B cell (primary cell): ENCODE results near the gene D2HGDH. TPM values are rescaled to one million over a fixed set of nuclear protein-coding genes. Genes with fewer than 3 reads are reported as not detected.

Experiments
- ATAC-seq: fragments of 200-7000 bp; cut with Tn5 transposase; one replicate; pipeline ENCODE4 v1.10.0; 2021; ENCODE audit warnings: low read depth, mild to moderate bottlenecking, moderate number of reproducible peaks, moderate library complexity
- CTCF ChIA-PET: fragments of 350-600 bp; sonication (Branson Sonifier 250); formaldehyde crosslinking; loops from one replicate; lab custom pipeline; 2021; ENCODE audit warnings: antibody characterized with exemption, inconsistent platforms; lab: Charles Lee
- POLR2A ChIA-PET: fragments of 350-600 bp; sonication (Branson Sonifier 250); formaldehyde crosslinking; loops from one replicate; lab custom pipeline; 2021; ENCODE audit warnings: antibody characterized with exemption; lab: Charles Lee
- DNase-seq: peaks from one replicate; pipeline ENCODE4 v3.0.0; 2013
- H2AFZ ChIP-seq: 2 replicates; pipeline ENCODE4 v1.6.1; 2012; ENCODE audit warnings: mild to moderate bottlenecking, low read depth, low read length; ENCODE audit not compliant: insufficient read depth, poor library complexity, severe bottlenecking
- H3K27ac ChIP-seq, 2 donors: 1 replicate in 1 of 2; 2 replicates in 1 of 2; pipeline ENCODE4 v1.5.1; 2012 to 2013; ENCODE audit warnings: low read length in 2 of 2, mild to moderate bottlenecking in 2 of 2, moderate library complexity in 1 of 2
- H3K27me3 ChIP-seq, 4 experiments: fragments of 200-600 bp in 1 of 4; sonication (generic) in 1 of 4; replicated peaks in 1 of 4; 1 replicate in 2 of 4; 2 replicates in 2 of 4; pipeline versions ENCODE4 v1.6.1 to v1.7.0; 2013 to 2016; ENCODE audit warnings: low read length in 3 of 4, mild to moderate bottlenecking in 2 of 4, mixed read lengths in 1 of 4, moderate library complexity in 1 of 4; ENCODE audit not compliant: insufficient read depth in 4 of 4, control insufficient read depth in 3 of 4; ENCODE audit errors: control extremely low read depth in 1 of 4
- H3K36me3 ChIP-seq, 2 experiments: replicated peaks in 1 of 2; 1 replicate in 1 of 2; 2 replicates in 1 of 2; pipeline versions ENCODE4 v1.6.1 to v1.7.1; 2013; ENCODE audit warnings: low read length in 1 of 2; ENCODE audit not compliant: insufficient read depth in 2 of 2, control insufficient read depth in 1 of 2; ENCODE audit errors: control extremely low read depth in 1 of 2, extremely low read depth in 1 of 2
- H3K4me1 ChIP-seq, 2 donors: fragments of 200-600 bp in 1 of 2; sonication (generic) in 1 of 2; 1 replicate in 1 of 2; 2 replicates in 1 of 2; pipeline versions ENCODE4 v1.5.1 to v1.6.1; 2013 to 2017; ENCODE audit warnings: low read length in 2 of 2; ENCODE audit not compliant: control insufficient read depth in 2 of 2, insufficient read depth in 2 of 2
- H3K4me2 ChIP-seq: replicated peaks from 2 replicates; pipeline ENCODE3; 2012; ENCODE audit warnings: mild to moderate bottlenecking, low read depth, low read length; ENCODE audit not compliant: poor library complexity, severe bottlenecking
- H3K4me3 ChIP-seq, 5 experiments: fragments of 200-600 bp in 1 of 5; sonication (generic) in 1 of 5; 1 replicate in 3 of 5; 2 replicates in 2 of 5; pipeline versions ENCODE4 v1.5.1 to v1.7.0; 2011 to 2016; ENCODE audit warnings: low read length in 4 of 5, mild to moderate bottlenecking in 4 of 5, low read depth in 2 of 5, control low read depth in 1 of 5, moderate library complexity in 1 of 5; ENCODE audit not compliant: insufficient read depth in 1 of 5; ENCODE audit errors: control extremely low read depth in 1 of 5, extremely low read depth in 1 of 5
- H3K79me2 ChIP-seq: fragments of 200-600 bp; sonication (generic); one replicate; pipeline ENCODE4 v1.6.0; 2016; ENCODE audit warnings: low read length; ENCODE audit not compliant: control insufficient read depth, insufficient read depth
- H3K9ac ChIP-seq: fragments of 200-600 bp; sonication (generic); 2 replicates; pipeline ENCODE4 v1.6.1; 2017; ENCODE audit warnings: mild to moderate bottlenecking, low read length, moderate library complexity
- H3K9me3 ChIP-seq, 3 donors: one replicate each; pipeline versions ENCODE4 v1.6.1 to v1.7.1; 2013; ENCODE audit warnings: low read length in 2 of 3; ENCODE audit not compliant: control insufficient read depth in 2 of 3, insufficient read depth in 1 of 3; ENCODE audit errors: control extremely low read depth in 1 of 3
- H4K20me1 ChIP-seq: 2 replicates; pipeline ENCODE4 v1.6.0; 2012; ENCODE audit warnings: mild to moderate bottlenecking, low read length; ENCODE audit not compliant: insufficient read depth, control insufficient read depth, poor library complexity, severe bottlenecking
- H3K27ac Mint-ChIP-seq: one replicate; pipeline ENCODE4 v1.8.0; 2021; ENCODE audit warnings: mixed read lengths
- H3K27me3 Mint-ChIP-seq: one replicate; pipeline ENCODE4 v1.8.0; 2021; ENCODE audit warnings: mixed read lengths
- H3K4me1 Mint-ChIP-seq: one replicate; pipeline ENCODE4 v1.8.0; 2021; ENCODE audit warnings: mixed read lengths
- H3K4me3 Mint-ChIP-seq: one replicate; pipeline ENCODE4 v1.8.0; 2021; ENCODE audit warnings: mixed read lengths
- H3K9me3 Mint-ChIP-seq: one replicate; pipeline ENCODE4 v1.8.0; 2022; ENCODE audit warnings: mixed read lengths; ENCODE audit not compliant: insufficient read depth
- CTCF ChIP-seq: fragments of 200-600 bp; IDR thresholded peaks from one replicate; pipeline ENCODE4 v1.8.0; 2022; ENCODE audit warnings: antibody characterized with exemption, mild to moderate bottlenecking
- EZH2 ChIP-seq: IDR thresholded peaks from 2 replicates; pipeline ENCODE4 v1.6.1; 2012; ENCODE audit warnings: borderline replicate concordance, low read depth, mild to moderate bottlenecking, moderate library complexity, low read length; ENCODE audit not compliant: insufficient read depth, poor library complexity, severe bottlenecking
- WGBS: methylation state at CpG from one replicate; pipeline ENCODE4 v1.1.5; 2013; ENCODE audit warnings: missing lambda C conversion rate; ENCODE audit not compliant: insufficient coverage; 5-methylcytosine and 5-hydroxymethylcytosine counted together
- intact Hi-C: fragments of 100-400 bp; cut with micrococcal nuclease; formaldehyde crosslinking; loops from one replicate; pipeline ENCODE4 v1.10.0; 2022
- polyA plus RNA-seq: library from polyadenylated mRNA; depleted of rRNA; stranded (reverse); fragments of >200 nt; gene quantifications from 2 replicates; pipeline ENCODE4 v1.2.3, GENCODE V29; 2012
- total RNA-seq, 2 donors: library from RNA; stranded (reverse); fragments of 120-200 nt in 1 of 2; gene quantifications; 1 replicate in 1 of 2; 2 replicates in 1 of 2; pipeline versions ENCODE4 v1.2.3 to v1.2.4, GENCODE V29; 2013 to 2022

Gene D2HGDH
- total and polyA plus RNA-seq, 2 donors (not counting 1 experiment from before 2014, with no cell fraction given): 44.0 to 67.7 TPM

- Mint-ChIP-seq H3K4me1 (peaks cover 9% of the 10 kb centered on the region), H3K27ac (no peak overlapping the region), H3K9me3 (no peaks in the 10 kb centered on the region), H3K4me3 (no peak overlapping the region), H3K27me3 (no peaks in the 10 kb centered on the region)
- TF ChIP-seq EZH2 (no peak), CTCF (no peak)
- no peak overlapping the region for H3K4me2 ChIP-seq
- intact Hi-C loops: no loop called here
- ATAC-seq (no peak), DNase-seq (no peak)
- H3K9me3 ChIP-seq: no peaks in the 10 kb centered on the region
- H4K20me1 ChIP-seq: no peaks in the 10 kb centered on the region
- peaks cover 0 to 3% (median 0%) of the 10 kb centered on the region in 4 experiments for H3K27me3 ChIP-seq
- no peak overlapping the region for H3K27ac ChIP-seq
- no peak overlapping the region for H3K9ac ChIP-seq
- no peaks in the 10 kb centered on the region for H3K79me2 ChIP-seq
- ChIA-PET CTCF (no interaction called here), POLR2A (no interaction called here)
- H3K4me3 ChIP-seq: no peak overlapping the region
- 85% methylated on average over 24 of the region's 27 CpGs for WGBS
- H3K4me1 ChIP-seq: peaks cover 0 to 15% of the 10 kb centered on the region in 2 donors
- H3K36me3 ChIP-seq: no peaks in the 10 kb centered on the region
- no peak overlapping the region for H2AFZ ChIP-seq
Measured at GRCh38 chr2:241770185-241770935, 35.9 kb downstream of the D2HGDH start.

- Histone ChIP-seq H3K27ac (no peak overlapping the region), H3K9ac (no peak overlapping the region), H3K4me3 (no peak overlapping the region), H2AFZ (no peak overlapping the region), H3K4me1 (peaks cover 0 to 15% of the 10 kb centered on the region in 2 donors), H4K20me1 (no peaks in the 10 kb centered on the region), H3K27me3 (peaks cover 0 to 8% (median 0%) of the 10 kb centered on the region in 4 experiments), H3K36me3 (no peaks in the 10 kb centered on the region), H3K9me3 (no peaks in the 10 kb centered on the region), H3K79me2 (no peaks in the 10 kb centered on the region), H3K4me2 (no peak overlapping the region)
- no peak overlapping the region for H3K4me3 Mint-ChIP-seq
- H3K27ac Mint-ChIP-seq: no peak overlapping the region
- ChIA-PET CTCF (no interaction called here), POLR2A (interaction anchor here (0.6 kb wide), 1 partner anchor 64 kb away, joined by 5 read pairs; no protein-coding TSS in a partner anchor)
- TF ChIP-seq CTCF (no peak), EZH2 (no peak)
- WGBS: 96% methylated on average over 12 of the region's 12 CpGs
- H3K9me3 Mint-ChIP-seq: no peaks in the 10 kb centered on the region
- H3K4me1 Mint-ChIP-seq: peaks cover 9% of the 10 kb centered on the region
- H3K27me3 Mint-ChIP-seq: no peaks in the 10 kb centered on the region
- no peak for DNase-seq
- no peak for ATAC-seq
- intact Hi-C loops: no loop called here
Measured at GRCh38 chr2:241770936-241771285, 36.5 kb downstream of the D2HGDH start.
